ENCODE data around the gene LDB1.

Gene LDB1

DNA sequence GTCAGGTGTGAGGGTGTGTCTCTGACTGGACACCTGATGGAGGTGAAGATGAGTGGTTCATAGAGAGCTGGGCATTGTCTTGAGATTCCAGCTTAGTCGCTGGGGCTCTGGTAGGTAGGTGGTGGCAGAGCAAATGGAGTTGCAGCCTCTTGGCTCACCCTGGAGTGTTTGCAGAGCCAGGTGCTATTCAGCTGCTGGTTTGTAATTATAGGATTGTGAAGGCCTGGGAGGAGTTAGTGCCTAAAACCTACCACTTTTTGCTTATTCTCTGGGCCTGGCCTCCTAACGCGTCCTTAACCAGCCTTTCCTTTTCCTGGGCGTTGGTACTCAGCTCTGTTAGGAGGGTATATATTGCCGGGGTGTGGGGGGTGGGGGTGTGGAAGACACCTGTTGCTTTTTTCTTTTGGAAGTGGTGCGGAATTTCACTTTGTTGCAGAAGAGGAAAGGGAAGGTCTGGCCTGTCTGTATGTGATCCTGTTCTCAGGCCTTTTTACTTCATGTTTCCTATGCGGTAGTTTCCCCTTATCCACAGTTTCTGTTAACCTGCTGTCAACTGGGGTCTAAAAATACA, 15.9 kb upstream of the LDB1 start:
- DNase-seq (ENCODE audit: insufficient read length, low spot score) (no peak), FAIRE-seq (no peak)

DNA sequence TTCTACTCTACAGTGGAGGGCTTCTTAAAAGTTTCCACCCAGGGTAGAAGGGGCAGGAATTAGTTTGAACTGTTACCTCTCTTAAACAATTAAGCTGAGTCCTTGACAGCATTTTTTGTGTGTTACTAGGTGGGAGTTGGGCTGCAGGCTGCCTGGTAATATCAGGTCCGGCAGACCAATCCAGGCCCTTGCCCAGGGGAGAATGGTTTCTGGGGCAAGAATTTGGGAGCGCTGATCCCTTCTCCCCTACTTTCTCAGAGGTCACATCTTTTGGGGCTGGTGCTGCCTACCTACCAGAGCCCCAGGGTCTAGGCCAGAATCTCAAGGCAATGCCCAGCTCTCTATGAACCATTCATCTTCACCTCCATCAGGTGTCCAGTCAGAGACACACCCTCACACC, 14.2 kb upstream of the LDB1 start:
- DNase-seq (ENCODE audit: insufficient read length, low spot score) (no peak), FAIRE-seq (no peak)

DNA sequence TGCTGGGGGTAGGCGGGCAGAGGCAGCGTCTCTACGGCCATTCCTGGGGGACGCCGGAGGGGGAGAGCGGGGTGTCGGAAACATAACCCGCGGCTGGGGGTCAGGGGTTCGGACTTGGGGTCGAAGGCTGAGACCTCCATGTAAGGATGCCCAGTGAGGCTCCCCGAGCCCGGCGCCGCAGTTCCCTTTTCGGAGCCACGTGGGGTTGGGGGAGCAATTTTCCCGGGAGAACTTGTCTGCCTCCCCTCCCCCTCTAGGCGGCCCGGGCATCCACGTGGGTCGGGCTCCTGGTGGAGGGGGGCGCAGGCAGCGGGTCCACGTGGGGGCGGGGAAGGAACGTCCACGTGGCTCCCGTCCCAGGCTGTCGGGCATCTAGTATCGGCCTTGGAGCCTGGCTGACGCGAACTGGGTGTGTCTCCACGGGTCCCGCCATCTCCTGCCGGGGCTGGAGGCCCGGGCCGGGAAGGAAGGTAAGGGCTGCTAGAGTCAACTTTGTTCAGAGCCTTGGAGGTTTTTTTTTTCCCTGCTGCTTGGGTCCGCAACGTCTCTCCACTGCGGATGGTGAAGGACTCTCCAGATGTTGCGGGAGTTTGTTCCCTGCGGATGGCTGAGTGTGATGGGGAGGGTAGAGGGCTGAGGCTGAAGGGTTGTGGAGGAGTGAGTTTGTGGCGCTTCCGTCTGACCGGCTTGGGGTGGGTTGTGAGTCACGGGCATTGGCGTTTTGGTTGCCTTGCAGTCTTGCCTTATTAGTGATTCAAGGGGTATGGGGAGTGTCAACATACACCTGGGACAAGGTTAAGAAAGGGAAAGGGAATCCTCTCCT, 13.4 kb upstream of the LDB1 start:
- FAIRE-seq: peak; percentile 23
- peak; percentile 73 for DNase-seq (ENCODE audit: insufficient read length, low spot score)

DNA sequence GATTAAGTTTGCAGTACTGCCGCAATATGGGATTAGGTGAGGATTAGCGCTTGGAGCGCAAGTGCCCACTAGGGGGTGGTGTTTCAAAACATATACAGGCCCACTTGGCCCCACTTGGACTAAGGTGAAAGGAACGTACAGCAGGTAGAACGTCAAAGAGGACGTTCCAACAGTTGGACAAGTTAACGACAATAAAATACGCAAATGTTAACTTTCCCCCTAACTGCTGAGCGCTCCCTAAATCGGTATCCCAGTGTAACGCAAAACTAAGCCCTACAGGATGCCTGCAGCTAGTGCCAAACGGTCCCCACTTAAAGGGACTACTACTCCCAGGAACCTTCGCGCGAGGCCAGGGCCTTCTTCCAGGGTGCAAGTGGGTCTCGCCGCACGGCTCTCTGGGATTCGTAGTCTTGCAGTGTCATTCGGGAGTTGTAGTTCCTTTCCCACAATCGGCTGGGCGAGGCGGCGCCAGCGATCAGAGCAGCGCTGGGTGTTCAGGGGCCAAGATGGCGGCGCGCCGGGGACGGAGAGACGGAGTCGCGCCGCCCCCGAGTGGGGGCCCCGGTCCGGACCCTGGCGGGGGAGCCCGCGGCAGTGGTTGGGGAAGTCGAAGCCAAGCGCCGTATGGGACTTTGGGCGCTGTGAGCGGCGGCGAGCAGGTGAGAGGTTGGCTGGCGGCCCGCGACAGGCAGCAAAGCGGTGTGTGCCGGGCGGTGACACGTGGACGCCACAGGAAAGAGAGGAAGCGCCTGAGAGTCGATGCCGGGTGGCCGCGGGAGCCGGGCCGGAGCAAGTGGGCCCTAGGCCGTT, 12.6 kb upstream of the LDB1 start, which contains the start of gene PPRC1:
Gene PPRC1, plus strand, starts transcription at position 478 of the 810 bp plus-strand sequence. Its CDS starts 29 bp downstream, at position 507.
- peak; percentile 83 for FAIRE-seq
- peak; percentile 97 for DNase-seq (ENCODE audit: insufficient read length, low spot score)

DNA sequence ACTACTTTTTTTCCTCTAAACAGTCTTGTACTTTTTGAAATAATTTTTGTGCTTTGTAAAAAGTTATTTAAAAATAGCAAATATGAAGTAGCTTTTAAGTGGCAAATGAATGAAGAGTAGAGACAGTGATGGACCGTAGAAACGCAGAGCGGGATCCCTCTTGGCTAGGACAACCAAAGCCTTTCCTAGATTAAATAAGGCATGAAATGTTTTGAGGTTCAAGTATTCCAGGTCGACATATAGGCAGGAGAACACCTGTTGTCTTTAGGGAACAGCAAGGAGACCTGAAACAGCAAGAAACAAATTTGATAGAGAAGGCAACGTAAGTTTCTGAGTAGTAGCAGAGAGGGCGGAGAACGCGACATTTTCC, 12.0 kb upstream of the LDB1 start:
- DNase-seq (ENCODE audit: insufficient read length, low spot score) (no peak), FAIRE-seq (no peak)

DNA sequence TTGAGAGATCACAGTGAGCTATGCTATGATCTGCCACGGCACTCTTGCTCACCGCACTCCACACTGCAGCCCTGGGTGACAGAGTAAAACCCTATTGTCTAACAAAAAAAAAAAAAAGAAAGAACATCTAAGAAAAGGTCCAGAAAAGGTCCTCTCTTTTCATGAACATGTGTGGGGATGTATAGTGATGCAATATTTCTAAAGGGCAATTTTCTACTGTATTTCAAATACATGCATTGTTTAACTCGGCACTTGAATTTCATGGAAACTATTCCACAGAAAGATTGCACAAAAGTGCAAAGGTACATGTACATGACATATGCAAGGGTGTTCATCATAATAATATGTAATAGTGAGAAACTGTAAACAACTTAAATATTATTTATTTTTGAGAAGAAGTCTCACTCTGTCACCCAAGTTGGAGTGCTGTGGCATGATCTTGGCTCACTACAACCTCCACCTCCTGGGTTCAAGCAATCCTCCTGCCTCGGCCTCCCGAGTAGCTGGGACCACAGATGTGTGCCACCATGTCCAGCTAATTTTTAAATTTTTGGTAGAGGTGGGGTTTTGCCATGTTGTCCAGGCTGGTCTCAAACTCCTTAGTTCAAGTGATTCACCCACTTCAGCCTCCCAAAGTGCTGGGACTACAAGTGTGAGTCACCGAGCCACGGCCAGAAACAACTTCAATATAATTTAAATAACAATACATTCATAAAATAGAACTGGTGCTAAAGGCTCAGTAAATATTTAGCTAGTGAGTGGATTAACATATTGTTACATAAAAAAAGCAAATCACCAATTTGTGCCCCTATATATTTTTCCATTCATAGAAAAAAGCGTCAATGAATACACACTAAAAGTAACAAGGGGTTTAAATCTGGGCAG, 11.4 kb upstream of the LDB1 start:
- FAIRE-seq (no peak), DNase-seq (ENCODE audit: insufficient read length, low spot score) (no peak)

DNA sequence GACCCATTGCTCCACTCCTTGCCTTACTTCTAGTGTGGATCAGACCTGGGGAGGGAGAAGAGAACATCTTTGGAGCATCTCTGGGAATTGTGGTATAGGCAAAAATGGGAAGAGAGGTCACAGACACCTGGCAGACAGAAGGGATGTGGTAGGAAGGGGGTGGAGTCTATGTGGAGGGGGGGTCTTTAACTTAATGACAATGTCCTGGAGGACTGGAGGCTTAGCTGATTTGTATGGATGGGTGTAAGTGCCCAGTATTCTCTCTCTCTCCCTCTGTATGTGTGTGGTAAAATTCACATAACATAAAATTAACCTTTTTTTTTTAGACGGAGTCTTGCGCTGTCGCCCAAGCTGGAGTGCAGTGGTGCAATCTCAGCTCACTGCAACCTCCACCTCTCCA, 3.1 kb upstream of the LDB1 start:
- DNase-seq (ENCODE audit: insufficient read length, low spot score): no peak

DNA sequence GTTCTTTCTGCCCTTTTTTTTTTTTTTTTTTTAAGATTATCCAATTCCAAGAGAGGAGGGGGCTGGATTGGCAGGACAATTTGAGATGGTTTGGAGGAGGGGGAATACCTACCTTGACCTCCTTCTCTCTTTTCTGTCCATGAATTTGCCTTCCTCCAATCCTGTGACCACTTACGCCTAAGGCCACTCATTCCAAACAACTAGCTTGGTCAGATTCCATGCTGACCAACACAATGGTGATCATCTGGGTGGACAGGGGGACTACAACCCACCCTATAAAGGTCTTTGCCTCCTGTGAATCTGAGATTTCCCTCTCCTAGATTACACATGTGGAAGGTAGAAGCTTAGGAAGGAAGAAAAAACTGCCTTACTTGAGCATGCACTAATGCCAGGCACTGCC, 2.3 kb upstream of the LDB1 start:
- no peak for FAIRE-seq
- no peak for DNase-seq (ENCODE audit: insufficient read length, low spot score)

More for the DNA sequence above, 3.1 kb upstream of the LDB1 start:
- no peak for FAIRE-seq

DNA sequence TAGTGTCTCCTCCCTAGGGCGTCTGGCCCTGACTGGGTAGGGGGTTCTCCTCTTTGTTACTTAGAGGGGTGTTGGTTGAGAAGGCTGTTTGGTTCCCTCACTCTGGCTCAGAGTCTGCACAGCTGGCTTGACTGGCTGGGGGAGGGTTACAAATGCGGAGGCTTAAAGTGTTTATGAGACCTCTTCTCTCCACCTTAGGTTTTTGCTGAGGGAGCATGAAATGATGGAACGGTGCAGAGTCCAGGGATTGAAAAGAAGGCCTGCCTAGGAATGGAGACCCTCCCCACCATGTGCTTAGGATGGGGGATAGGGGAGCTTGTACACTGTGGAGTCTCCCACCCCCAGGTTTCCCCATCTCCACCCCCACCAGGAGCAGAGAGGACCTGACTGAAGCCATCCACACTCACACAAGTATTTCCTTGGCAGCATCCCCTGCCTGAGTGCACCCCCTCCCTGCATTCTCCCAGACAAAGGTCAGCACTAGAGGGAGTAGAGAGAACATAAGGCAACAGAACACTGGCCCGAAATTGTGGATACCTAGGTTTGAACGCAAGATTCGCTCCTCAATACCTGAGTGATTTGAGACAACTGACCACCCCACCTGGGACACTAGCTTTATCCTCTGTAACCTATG, 1.7 kb upstream of the LDB1 start:
- FAIRE-seq: peak; percentile 65
- no peak for DNase-seq (ENCODE audit: insufficient read length, low spot score)

DNA sequence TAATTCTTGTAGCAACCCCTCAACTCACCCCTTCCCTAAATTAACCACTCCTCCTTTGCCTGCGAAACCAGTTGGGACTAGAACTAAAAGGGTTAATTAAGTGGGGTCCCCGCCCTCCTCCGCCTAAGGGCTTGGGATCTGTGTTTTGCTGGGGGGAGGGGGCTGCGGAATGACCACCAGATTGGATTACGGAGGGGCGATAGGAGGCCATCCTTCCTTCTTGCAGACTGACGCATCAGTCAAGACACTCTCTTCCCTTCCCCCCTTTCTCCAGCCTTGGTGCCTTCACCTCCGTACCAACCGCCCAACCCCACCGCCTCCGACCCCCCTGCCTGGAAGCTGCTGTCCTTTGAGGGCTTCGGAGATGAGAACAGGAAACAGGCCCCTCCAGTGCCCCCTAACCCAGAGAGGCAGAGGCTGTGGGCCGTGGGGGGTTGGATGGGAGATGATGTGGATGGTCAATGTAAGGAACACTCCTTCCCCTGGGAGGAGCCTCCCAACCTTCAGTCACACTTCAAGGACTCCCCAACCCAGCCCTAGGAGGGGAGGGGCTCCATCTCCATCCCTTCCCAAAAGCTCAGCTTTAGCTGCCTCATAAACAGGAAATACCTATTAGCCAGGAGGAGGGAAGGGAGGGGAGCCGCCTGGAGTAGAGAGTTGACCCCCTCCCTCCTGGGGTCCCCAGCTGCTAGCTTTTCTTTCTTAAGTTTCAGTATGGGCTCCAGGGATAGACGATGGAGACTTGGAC, 997 bp upstream of the LDB1 start:
- DNase-seq (ENCODE audit: insufficient read length, low spot score): peak; percentile 75

DNA sequence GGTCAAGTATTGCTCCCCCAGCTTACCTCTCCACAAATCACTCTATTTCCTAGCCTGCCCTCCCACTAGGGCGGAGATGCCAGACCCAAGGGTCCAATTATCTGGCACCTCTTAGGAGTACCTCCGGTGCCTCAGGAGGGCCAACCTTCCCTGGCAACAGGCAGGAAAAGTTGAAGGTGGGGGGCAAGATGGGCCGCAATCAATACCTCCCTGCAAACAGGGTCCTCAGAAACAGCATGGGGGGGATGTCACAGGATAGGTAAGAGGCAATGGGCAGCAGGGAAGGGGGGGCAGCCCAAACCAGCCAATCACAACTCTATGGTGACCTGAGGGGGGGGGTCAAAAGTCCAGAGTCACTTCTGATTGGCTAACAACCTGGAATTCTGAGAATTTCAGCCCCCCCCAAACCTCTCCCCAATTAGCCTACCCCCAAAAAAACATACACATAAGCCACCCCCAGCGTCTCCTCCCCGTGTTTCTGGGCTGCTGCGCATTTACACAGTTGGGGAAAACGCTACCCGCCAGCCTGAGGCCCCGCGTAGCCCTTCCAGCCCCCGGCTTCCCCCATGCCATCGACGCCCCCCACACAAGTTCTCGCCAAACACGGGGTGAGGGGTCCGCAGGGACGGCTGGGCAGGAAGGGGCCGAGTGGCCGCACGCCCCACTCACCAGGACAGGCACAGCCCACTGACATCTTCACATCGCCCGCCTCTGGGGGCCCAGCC, 589 bp downstream of the LDB1 start:
- peak; percentile 86 for DNase-seq (ENCODE audit: insufficient read length, low spot score)
- peak; percentile 52 for FAIRE-seq

More for the DNA sequence above, 997 bp upstream of the LDB1 start:
- peak; percentile 40 for FAIRE-seq

DNA sequence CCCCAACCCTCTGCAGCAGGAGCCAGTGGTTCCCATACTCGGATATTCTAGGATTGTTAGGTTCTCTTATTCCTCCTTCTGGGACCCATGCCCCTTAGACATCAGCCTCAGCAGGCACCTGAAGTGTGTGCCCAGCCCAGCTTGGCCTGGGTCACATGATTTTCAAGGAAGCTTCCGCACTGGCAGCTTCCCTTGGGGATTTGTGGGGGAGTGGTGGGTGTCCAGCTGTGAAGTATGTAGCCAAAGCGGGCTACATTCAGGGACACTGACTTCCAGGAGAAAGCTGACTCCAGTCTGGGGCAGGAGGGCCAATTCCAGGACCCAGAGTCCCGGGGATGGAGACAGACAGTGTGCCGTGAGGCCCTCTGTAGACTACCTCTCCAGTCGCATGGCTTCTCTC, 1.3 kb downstream of the LDB1 start:
- FAIRE-seq: no peak

DNA sequence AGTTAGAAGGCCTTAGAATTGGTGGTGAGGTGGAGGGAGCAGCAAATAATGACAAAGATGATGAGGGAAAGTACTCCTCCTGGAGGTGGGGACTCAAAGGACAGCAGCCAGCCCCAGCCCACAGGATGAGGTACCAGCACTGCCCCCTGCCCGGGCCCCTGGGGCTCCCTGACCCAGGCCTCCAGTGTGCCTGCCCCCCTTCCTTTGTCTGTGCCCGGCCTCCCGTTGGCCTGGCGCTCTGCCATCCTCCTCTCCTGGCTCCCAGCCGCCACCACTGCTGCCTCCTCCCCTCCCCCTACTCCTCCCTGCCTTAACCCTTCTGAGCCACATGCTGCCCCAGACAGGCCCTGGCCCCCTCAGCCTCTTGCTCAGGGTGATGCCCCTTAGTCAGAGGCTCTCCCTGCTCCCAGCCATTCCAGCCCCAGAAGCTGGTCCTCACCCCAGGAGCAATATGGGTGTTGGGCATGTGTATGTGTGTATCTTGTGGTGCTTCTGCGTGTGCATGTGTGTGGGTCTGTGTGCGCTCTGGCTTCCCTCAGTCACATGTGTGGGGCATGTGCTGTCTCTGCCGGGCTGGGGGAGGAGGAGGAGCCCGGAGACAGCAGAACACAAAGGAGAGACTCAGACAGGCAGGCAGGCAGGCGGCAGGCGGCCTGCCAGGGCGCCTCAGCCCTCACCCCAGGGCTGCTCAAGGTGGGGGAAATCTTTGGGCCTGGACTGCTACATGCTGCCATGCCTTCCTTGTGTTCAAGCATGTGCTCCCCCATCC, 2.6 kb downstream of the LDB1 start:
- peak; percentile 74 for FAIRE-seq
- peak; percentile 60 for DNase-seq (ENCODE audit: insufficient read length, low spot score)

More for the DNA sequence above, 1.3 kb downstream of the LDB1 start:
- DNase-seq (ENCODE audit: insufficient read length, low spot score): no peak

DNA sequence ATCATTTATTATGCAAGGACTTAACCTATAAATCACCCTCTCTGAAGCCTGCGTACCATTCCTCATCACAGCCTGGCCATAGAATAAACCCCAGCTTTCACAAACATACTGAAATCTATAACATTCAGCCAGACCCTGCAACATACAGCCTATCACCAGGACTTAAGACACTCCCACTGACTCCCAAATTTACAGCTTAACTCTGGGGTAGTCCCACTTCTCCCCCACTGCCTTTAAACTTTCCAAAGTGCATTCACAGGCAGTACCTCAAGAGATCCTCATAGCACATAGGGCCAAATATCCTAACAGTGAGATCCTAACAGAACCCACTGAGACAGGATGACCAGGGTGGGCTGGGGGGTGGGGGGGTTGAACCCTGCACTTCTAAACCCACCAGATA, 3.5 kb downstream of the LDB1 start:
- no peak for FAIRE-seq
- DNase-seq (ENCODE audit: insufficient read length, low spot score): no peak

DNA sequence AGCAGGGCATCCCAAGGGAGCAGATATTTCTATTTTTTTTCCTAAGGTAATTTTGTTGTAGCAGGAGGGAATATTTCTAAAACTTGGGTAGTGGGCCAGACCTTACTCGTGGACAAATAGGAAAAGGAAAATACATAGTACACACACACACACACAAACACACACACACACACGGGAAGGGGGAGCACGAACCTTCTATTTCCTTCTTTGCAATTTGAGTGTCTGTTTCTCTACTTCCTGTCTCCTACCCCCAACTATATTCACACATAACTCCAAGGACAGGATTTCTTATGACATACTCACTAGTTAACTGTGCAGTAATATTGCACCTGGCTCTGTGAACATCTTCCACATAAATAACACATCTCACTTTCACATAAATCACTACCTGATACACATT, 4.4 kb downstream of the LDB1 start:
- FAIRE-seq (no peak), DNase-seq (ENCODE audit: insufficient read length, low spot score) (no peak)

DNA sequence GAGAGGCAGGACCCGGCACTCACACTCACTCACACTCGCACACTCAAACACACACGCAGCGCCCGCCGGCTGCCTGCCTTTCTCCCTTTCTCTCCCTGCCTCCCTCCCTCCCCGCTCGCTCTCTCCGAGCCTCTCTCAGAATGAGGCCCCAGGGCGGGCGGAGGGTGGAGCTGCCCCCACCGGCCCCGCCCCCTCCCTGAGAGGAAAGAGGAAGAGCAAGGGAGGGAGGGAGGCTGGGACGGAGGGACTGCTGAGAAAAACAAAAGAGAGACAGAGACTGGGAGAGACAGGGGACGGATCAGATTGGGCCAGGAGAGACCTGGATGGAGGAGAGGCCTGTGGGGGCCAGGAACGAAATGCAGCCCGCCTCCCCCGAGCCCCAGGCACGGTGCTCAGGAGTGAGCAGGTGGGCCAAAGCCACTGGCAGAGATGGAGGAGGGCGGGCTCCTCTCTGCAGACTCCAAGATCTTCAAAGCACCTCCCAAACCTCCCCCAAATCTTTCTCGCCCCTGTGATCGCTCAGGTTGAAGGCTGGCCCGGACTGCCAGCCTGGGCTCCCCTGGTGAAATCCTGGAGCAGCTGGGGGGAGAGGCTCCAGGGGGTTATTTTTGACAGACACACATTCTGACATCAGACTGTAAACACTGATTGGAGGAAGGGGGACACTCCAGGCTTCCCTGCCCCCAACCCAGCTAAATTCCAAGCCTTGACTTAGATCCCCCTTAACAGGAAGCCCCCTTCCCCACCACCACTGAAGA, 5.1 kb downstream of the LDB1 start:
- DNase-seq (ENCODE audit: insufficient read length, low spot score): peak; percentile 74
- FAIRE-seq: peak; percentile 13
